Testis (tissue), 2 donors: ENCODE data around the gene MRPL50.

ENCODE experiments used
- CTCF ChIP-seq, 3 experiments: fragments of 450-650 bp in 2 of 3; fragments of 200-600 bp in 1 of 3; sonication (generic) in 1 of 3; IDR thresholded peaks; one replicate each; pipeline ENCODE4 v1.5.1; 2016 to 2019; ENCODE audit warnings: antibody characterized with exemption in 3 of 3, mild to moderate bottlenecking in 2 of 3, moderate library complexity in 1 of 3
- POLR2A ChIP-seq: fragments of 450-650 bp; IDR thresholded peaks from one replicate; pipeline ENCODE4 v1.6.1; 2017; ENCODE audit warnings: antibody characterized with exemption, mild to moderate bottlenecking, moderate library complexity

GRCh38 chr9:101362450-101362849 is 36.0 kb downstream of the MRPL50 start:
- TF ChIP-seq CTCF (IDR thresholded peaks at IDR 0.05) (no peak), POLR2A (no peak)
